PC-3 (cell line): ENCODE data around the gene UBASH3A. TPM values are rescaled to one million over a fixed set of nuclear protein-coding genes. Genes with fewer than 3 reads are reported as not detected.
A peak's percentile ranks its signal among the peaks of the same experiment; 100 is the strongest.

Source experiments
- ATAC-seq: fragments of 200-7000 bp; cut with Tn5 transposase; 2 replicates; pipeline ENCODE4 v1.9.1; 2020; ENCODE audit warnings: mild to moderate bottlenecking, moderate library complexity
- BruUV-seq: library from RNA; stranded (reverse); fragments of 400-500 nt; replicated peaks from 2 replicates; lab custom pipeline; 2021; lab: Mats Ljungman, UMichigan
- CTCF ChIA-PET: fragments of 300-600 bp; sonication (Branson Sonifier 250); formaldehyde crosslinking; loops from one replicate; lab custom pipeline; 2022; ENCODE audit warnings: antibody characterized with exemption; lab: Charles Lee
- POLR2A ChIA-PET: fragments of 300-600 bp; sonication (Branson Sonifier 250); formaldehyde crosslinking; loops from one replicate; lab custom pipeline; 2022; ENCODE audit warnings: antibody characterized with exemption; ENCODE audit not compliant: unreplicated experiment; lab: Charles Lee
- DNase-seq: peaks from one replicate; pipeline ENCODE4 v3.0.0-alpha.2; 2015
- H2AFZ ChIP-seq: fragments of 300-600 bp; sonication (generic); 2 replicates; pipeline ENCODE4 v1.6.0; 2016; ENCODE audit warnings: antibody characterized with exemption, low read length
- H3F3A ChIP-seq: fragments of 300-600 bp; sonication (generic); one replicate; pipeline ENCODE4 v1.6.0; 2017; ENCODE audit warnings: antibody characterized with exemption, low read length, control low read depth, mild to moderate bottlenecking; ENCODE audit not compliant: unreplicated experiment
- H3K27ac ChIP-seq: fragments of 300-600 bp; sonication (generic); 2 replicates; pipeline ENCODE4 v1.5.1; 2016; ENCODE audit warnings: mild to moderate bottlenecking, low read length
- H3K27me3 ChIP-seq: fragments of 300-600 bp; sonication (generic); 2 replicates; pipeline ENCODE4 v1.6.1; 2016; ENCODE audit warnings: low read length, mixed read lengths
- H3K36me3 ChIP-seq: fragments of 300-600 bp; sonication (generic); 2 replicates; pipeline ENCODE4 v1.6.1; 2016; ENCODE audit warnings: low read depth, mixed run types, low read length, mixed read lengths
- H3K4me1 ChIP-seq: fragments of 300-600 bp; sonication (generic); 2 replicates; pipeline ENCODE4 v1.5.1; 2016; ENCODE audit warnings: low read length; ENCODE audit not compliant: insufficient read depth
- H3K4me2 ChIP-seq: fragments of 300-600 bp; sonication (generic); 2 replicates; pipeline ENCODE4 v1.6.0; 2016; ENCODE audit warnings: low read length
- H3K4me3 ChIP-seq: fragments of 300-600 bp; sonication (generic); 2 replicates; pipeline ENCODE4 v1.5.1; 2016; ENCODE audit warnings: mild to moderate bottlenecking, low read length, mixed read lengths
- H3K79me2 ChIP-seq: fragments of 300-600 bp; sonication (generic); 2 replicates; pipeline ENCODE4 v1.6.1; 2017; ENCODE audit warnings: low read length, mixed read lengths
- H3K9ac ChIP-seq: fragments of 300-600 bp; sonication (generic); 2 replicates; pipeline ENCODE4 v1.6.0; 2016; ENCODE audit warnings: mild to moderate bottlenecking, low read length
- H3K9me2 ChIP-seq: fragments of 300-600 bp; sonication (generic); replicated peaks from 2 replicates; pipeline ENCODE4 v1.6.1; 2016; ENCODE audit warnings: mixed run types, low read length, mixed read lengths
- H3K9me3 ChIP-seq: fragments of 300-600 bp; sonication (generic); 2 replicates; pipeline ENCODE4 v1.6.1; 2016; ENCODE audit warnings: low read length, mixed read lengths
- H4K20me1 ChIP-seq: fragments of 300-600 bp; sonication (generic); 2 replicates; pipeline ENCODE4 v1.6.1; 2016; ENCODE audit warnings: low read length, mixed read lengths
- EZH2 ChIP-seq: fragments of 300-600 bp; sonication (generic); IDR thresholded peaks from one replicate; pipeline ENCODE4 v1.6.1; 2017; ENCODE audit warnings: antibody characterized with exemption, mild to moderate bottlenecking, low read length; ENCODE audit not compliant: unreplicated experiment
- EZH2phosphoT487 ChIP-seq: fragments of 300-600 bp; sonication (generic); IDR thresholded peaks from 2 replicates; pipeline ENCODE4 v1.6.1; 2018; ENCODE audit warnings: mild to moderate bottlenecking, antibody characterized with exemption, low read length, borderline replicate concordance
- intact Hi-C: fragments of 100-400 bp; cut with micrococcal nuclease; formaldehyde crosslinking; loops from 2 replicates; pipeline ENCODE4 v1.9.0; 2023
- total RNA-seq: library from RNA; depleted of rRNA; stranded (reverse); fragments of >200 nt; gene quantifications from 2 replicates; pipeline ENCODE4 v1.2.3, GENCODE V29; 2014
- TF ChIP-seq, protein P1 (sequence below): fragments of 300-600 bp; sonication (generic); conservative IDR thresholded peaks from 2 replicates; pipeline ENCODE4 v1.5.1; 2017; ENCODE audit warnings: antibody characterized with exemption, low read depth, mild to moderate bottlenecking, low read length

Gene UBASH3A
- total RNA-seq, 1 experiment from 2014 or later, result 1.0 TPM

DNA sequence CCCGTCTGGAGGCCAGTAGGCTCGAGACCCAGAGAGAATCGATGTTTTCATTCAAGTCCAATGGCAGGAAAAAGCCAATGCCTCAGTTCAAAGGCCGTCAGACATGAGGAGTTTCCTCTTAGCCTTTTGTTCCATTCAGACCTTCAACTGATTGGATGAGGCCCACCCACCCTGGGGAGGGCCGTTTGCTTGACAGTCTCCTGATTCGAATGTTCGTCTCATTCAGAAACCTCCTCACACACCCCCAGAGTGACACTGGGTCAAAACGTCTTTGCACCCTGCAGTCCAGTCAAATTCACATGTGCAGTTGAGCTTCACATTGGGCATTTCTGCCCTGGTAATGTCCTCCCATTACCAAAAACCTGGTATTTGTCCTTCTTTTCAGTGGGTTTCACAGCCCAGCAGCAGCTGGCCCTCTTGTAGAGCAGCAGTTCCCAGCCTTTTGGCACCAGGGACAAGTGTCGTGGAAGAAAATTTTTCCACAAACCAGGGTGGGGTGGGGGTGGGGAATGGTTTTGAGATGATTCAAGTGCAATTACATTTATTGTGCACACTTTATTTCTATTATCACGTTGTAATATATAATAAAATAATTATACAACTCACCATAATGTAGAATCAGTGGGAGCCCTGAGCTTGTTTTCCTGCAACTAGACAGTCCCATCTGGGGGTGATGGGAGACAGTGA lies 52.2 kb downstream of the UBASH3A start:
- no TSS peak for BruUV-seq
- intact Hi-C loops, result no loop called here
- no peak overlapping the region for H3K27ac ChIP-seq
- no peaks in the 10 kb centered on the region for H3K27me3 ChIP-seq
- no peaks in the 10 kb centered on the region for H3K79me2 ChIP-seq
- no peaks in the 10 kb centered on the region for H4K20me1 ChIP-seq
- H3K36me3 ChIP-seq, result no peaks in the 10 kb centered on the region
- no peaks in the 10 kb centered on the region; the same call in 1 of the 2 replicates for H3K4me1 ChIP-seq
- no peaks in the 10 kb centered on the region for H3K9me3 ChIP-seq
- no peaks in the 10 kb centered on the region for H3F3A ChIP-seq
- no peaks in the 10 kb centered on the region for H3K9me2 ChIP-seq
- ChIA-PET CTCF (interaction anchor here (0.6 kb wide), 1 partner anchor 146 kb away, joined by 3 read pairs; no protein-coding TSS in a partner anchor), POLR2A (interaction anchor here (0.7 kb wide), 1 partner anchor 469 kb away, joined by 4 read pairs; no protein-coding TSS in a partner anchor)
- no peak overlapping the region for H2AFZ ChIP-seq
- H3K4me2 ChIP-seq, result no peak overlapping the region
- no peak overlapping the region for H3K9ac ChIP-seq
- TF ChIP-seq EZH2 (no peak), EZH2phosphoT487 (no peak)
- TF ChIP-seq, protein P1, sequence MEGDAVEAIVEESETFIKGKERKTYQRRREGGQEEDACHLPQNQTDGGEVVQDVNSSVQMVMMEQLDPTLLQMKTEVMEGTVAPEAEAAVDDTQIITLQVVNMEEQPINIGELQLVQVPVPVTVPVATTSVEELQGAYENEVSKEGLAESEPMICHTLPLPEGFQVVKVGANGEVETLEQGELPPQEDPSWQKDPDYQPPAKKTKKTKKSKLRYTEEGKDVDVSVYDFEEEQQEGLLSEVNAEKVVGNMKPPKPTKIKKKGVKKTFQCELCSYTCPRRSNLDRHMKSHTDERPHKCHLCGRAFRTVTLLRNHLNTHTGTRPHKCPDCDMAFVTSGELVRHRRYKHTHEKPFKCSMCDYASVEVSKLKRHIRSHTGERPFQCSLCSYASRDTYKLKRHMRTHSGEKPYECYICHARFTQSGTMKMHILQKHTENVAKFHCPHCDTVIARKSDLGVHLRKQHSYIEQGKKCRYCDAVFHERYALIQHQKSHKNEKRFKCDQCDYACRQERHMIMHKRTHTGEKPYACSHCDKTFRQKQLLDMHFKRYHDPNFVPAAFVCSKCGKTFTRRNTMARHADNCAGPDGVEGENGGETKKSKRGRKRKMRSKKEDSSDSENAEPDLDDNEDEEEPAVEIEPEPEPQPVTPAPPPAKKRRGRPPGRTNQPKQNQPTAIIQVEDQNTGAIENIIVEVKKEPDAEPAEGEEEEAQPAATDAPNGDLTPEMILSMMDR, result no peak
- no peak for DNase-seq
- H3K4me3 ChIP-seq, result no peak overlapping the region
- ATAC-seq, result no peak

DNA sequence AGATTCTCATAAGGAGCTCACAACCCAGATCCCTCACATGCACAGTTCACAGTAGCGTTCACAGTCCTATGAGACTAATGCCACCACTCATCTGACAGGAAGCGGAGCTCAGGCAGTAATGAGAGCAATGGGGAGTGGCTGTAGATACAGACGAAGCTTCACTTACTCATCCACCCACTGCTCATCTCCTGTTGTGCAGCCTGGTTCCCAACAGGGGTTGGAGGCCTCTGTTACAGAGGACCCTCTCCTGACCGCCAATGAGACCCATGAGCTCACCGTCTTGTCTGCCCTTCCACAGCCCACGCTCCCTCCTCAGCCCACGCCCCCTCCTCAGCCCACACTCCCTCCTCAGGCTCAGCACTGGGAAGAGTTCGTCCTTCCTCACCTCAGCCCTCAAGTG lies 52.8 kb downstream of the UBASH3A start:
- Histone ChIP-seq H3K79me2 (no peaks in the 10 kb centered on the region), H3K9me2 (no peaks in the 10 kb centered on the region), H3K9ac (no peak overlapping the region), H4K20me1 (no peaks in the 10 kb centered on the region), H3F3A (no peaks in the 10 kb centered on the region), H2AFZ (no peak overlapping the region), H3K36me3 (no peaks in the 10 kb centered on the region), H3K9me3 (no peaks in the 10 kb centered on the region), H3K4me1 (no peaks in the 10 kb centered on the region; the same call in 1 of the 2 replicates), H3K4me3 (no peak overlapping the region), H3K27me3 (no peaks in the 10 kb centered on the region), H3K27ac (no peak overlapping the region), H3K4me2 (no peak overlapping the region)
- intact Hi-C loops, result no loop called here
- TF ChIP-seq, protein P1, result no peak
- TF ChIP-seq EZH2phosphoT487 (no peak), EZH2 (no peak)
- ATAC-seq, result peak; percentile 73
- DNase-seq, result peak; percentile 46
- ChIA-PET CTCF (interaction anchor here (0.6 kb wide), 1 partner anchor 147 kb away, joined by 3 read pairs; no protein-coding TSS in a partner anchor), POLR2A (interaction anchor here (0.7 kb wide), 1 partner anchor 470 kb away, joined by 4 read pairs; no protein-coding TSS in a partner anchor)
- no TSS peak for BruUV-seq

DNA sequence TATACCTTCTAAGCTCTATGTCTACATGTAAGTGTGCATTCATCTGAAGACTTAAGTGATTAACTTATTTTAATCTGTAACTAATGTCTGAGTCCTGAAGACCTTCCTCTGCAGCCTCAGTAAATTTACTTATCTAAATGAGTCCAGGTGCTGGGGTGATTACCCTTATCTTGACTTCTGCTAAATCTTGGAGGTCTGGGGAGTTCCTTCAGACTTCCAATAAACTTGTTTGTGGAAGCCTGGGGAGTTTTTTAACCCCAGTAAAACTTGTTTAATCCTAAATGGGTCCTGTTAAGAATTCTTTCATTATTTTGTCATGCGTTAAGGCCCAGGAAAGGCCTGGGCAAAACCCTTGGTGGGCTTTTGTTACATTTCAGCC lies 55.4 kb downstream of the UBASH3A start:
- ChIA-PET CTCF (no interaction called here), POLR2A (no interaction called here)
- H3K4me1 ChIP-seq, result no peaks in the 10 kb centered on the region; the same call in 1 of the 2 replicates
- H3K4me3 ChIP-seq, result no peak overlapping the region
- DNase-seq (no peak), ATAC-seq (no peak)
- TF ChIP-seq EZH2, result no peak
- TF ChIP-seq EZH2phosphoT487, result no peak
- TF ChIP-seq, protein P1, result no peak
- no peaks in the 10 kb centered on the region for H3K79me2 ChIP-seq
- H3K9me3 ChIP-seq, result no peaks in the 10 kb centered on the region
- H3K9me2 ChIP-seq, result no peaks in the 10 kb centered on the region
- H3F3A ChIP-seq, result no peaks in the 10 kb centered on the region
- H3K27ac ChIP-seq, result no peak overlapping the region
- no peaks in the 10 kb centered on the region for H4K20me1 ChIP-seq
- intact Hi-C loops, result no loop called here
- no TSS peak for BruUV-seq
- H2AFZ ChIP-seq, result no peak overlapping the region
- H3K36me3 ChIP-seq, result no peaks in the 10 kb centered on the region
- H3K27me3 ChIP-seq, result no peaks in the 10 kb centered on the region
- H3K9ac ChIP-seq, result no peak overlapping the region
- no peak overlapping the region for H3K4me2 ChIP-seq
